ENCODE measurements around the gene PIGV. TPM values are rescaled to one million over a fixed set of nuclear protein-coding genes. Genes with fewer than 3 reads are reported as not detected.
A peak's percentile ranks its signal among the peaks of the same experiment; 100 is the strongest.

PIGV gene
- total RNA-seq, 4 donors from 2014 or later = 11.8 to 15.2 (median 13.7) TPM

DNA sequence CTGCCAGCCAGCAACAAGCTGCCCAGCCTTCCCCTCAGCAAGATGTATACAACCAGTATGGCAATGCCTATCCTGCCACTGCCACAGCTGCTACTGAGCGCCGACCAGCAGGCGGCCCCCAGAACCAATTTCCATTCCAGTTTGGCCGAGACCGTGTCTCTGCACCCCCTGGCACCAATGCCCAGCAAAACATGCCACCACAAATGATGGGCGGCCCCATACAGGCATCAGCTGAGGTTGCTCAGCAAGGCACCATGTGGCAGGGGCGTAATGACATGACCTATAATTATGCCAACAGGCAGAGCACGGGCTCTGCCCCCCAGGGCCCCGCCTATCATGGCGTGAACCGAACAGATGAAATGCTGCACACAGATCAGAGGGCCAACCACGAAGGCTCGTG, 13.3 kb upstream of the PIGV start:
- Histone ChIP-seq H3K36me3 (peaks cover 48 to 100% (median 93%) of the 10 kb centered on the region in 4 donors), H3K27me3 (no peaks in the 10 kb centered on the region), H3K4me3 (no peak overlapping the region), H3K4me1 (peaks cover 18 to 42% (median 38%) of the 10 kb centered on the region in 4 donors), H3K27ac (replicated peaks in 1 of 4) (peak overlapping the region in 1 of 4 donors; percentile 64), H3K9me3 (no peaks in the 10 kb centered on the region)
- WGBS = 100% methylated on average over 1 of the region's 13 CpGs
- TF ChIP-seq EP300 (IDR thresholded peaks at IDR 0.05) (no peak), POLR2A (IDR thresholded peaks at IDR 0.05; ENCODE audit: low read depth) (no peak)
- intact Hi-C loops (cut with DNase I) = no loop called here
- DNase-seq (ENCODE audit: extremely low spot score) = no peak

DNA sequence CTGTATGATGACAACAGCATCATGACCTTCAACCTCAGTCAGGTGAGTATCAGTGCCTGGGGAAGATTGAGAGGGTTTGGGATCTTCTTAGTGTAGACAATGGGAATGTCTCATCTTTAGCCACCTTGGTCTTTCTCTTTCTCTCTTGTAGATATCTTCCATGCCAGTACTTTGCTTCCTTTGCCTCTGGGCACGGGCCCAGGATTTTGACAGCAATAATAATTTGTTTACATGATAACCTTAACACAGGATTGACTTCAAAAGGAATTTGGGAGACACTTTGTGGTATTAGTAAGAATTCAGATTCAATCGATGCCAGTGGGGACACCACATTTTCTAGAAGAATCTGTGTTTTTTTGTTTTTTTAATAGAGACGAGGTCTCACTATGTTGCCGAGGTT, 12.1 kb upstream of the PIGV start:
- Histone ChIP-seq H3K27ac (replicated peaks in 1 of 4) (peak overlapping the region in 3 of 4 donors; percentile 17 to 42 (median 32)), H3K36me3 (peaks cover 60 to 100% (median 93%) of the 10 kb centered on the region in 4 donors), H3K4me1 (peaks cover 18 to 44% (median 40%) of the 10 kb centered on the region in 4 donors), H3K4me3 (no peak overlapping the region), H3K27me3 (no peaks in the 10 kb centered on the region), H3K9me3 (no peaks in the 10 kb centered on the region)
- WGBS = 58% methylated on average over 4 of the region's 4 CpGs
- TF ChIP-seq POLR2A (IDR thresholded peaks at IDR 0.05; ENCODE audit: low read depth) = no peak
- TF ChIP-seq POLR2AphosphoS5 (IDR thresholded peaks at IDR 0.05) = peak in 1 of 2 donors; percentile 10
- intact Hi-C loops (cut with DNase I) = no loop called here
- no peak for DNase-seq (ENCODE audit: extremely low spot score)

DNA sequence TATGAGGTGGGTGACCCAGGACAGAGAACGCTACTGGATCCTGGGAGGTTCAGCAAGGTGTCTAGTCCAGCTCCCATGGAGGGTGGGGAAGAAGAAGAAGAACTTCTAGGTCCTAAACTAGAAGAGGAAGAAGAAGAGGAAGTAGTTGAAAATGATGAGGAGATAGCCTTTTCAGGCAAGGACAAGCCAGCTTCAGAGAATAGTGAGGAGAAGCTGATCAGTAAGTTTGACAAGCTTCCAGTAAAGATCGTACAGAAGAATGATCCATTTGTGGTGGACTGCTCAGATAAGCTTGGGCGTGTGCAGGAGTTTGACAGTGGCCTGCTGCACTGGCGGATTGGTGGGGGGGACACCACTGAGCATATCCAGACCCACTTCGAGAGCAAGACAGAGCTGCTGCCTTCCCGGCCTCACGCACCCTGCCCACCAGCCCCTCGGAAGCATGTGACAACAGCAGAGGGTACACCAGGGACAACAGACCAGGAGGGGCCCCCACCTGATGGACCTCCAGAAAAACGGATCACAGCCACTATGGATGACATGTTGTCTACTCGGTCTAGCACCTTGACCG, 8.6 kb upstream of the PIGV start:
- H3K4me3 ChIP-seq = no peak overlapping the region
- H3K27ac ChIP-seq (replicated peaks in 1 of 4) = no peak overlapping the region
- H3K36me3 ChIP-seq = peaks cover 52 to 80% (median 71%) of the 10 kb centered on the region in 4 donors
- H3K27me3 ChIP-seq = no peaks in the 10 kb centered on the region
- H3K4me1 ChIP-seq = peaks cover 32 to 47% (median 41%) of the 10 kb centered on the region in 4 donors
- no peak for DNase-seq (ENCODE audit: extremely low spot score)
- no peaks in the 10 kb centered on the region for H3K9me3 ChIP-seq
- intact Hi-C loops (cut with DNase I) = no loop called here
- 79% methylated on average over 2 of the region's 11 CpGs for WGBS
- TF ChIP-seq EP300 (IDR thresholded peaks at IDR 0.05) (no peak), POLR2AphosphoS5 (IDR thresholded peaks at IDR 0.05) (no peak)

DNA sequence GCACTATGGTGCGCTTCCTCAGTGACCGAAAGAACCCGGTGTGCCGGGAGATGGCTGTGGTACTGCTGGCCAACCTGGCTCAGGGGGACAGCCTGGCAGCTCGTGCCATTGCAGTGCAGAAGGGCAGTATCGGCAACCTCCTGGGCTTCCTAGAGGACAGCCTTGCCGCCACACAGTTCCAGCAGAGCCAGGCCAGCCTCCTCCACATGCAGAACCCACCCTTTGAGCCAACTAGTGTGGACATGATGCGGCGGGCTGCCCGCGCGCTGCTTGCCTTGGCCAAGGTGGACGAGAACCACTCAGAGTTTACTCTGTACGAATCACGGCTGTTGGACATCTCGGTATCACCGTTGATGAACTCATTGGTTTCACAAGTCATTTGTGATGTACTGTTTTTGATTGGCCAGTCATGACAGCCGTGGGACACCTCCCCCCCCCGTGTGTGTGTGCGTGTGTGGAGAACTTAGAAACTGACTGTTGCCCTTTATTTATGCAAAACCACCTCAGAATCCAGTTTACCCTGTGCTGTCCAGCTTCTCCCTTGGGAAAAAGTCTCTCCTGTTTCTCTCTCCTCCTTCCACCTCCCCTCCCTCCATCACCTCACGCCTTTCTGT, 7.3 kb upstream of the PIGV start:
- Histone ChIP-seq H3K36me3 (peaks cover 40 to 67% (median 58%) of the 10 kb centered on the region in 4 donors), H3K27me3 (no peaks in the 10 kb centered on the region), H3K4me1 (peaks cover 44 to 54% (median 50%) of the 10 kb centered on the region in 4 donors), H3K9me3 (no peaks in the 10 kb centered on the region), H3K4me3 (no peak overlapping the region), H3K27ac (replicated peaks in 1 of 4) (no peak overlapping the region)
- WGBS = 91% methylated on average over 21 of the region's 21 CpGs
- intact Hi-C loops (cut with DNase I) = loop anchor here (10.0 kb wide), 1 partner anchor 56 kb away; no protein-coding TSS in a partner anchor
- TF ChIP-seq, protein P1, sequence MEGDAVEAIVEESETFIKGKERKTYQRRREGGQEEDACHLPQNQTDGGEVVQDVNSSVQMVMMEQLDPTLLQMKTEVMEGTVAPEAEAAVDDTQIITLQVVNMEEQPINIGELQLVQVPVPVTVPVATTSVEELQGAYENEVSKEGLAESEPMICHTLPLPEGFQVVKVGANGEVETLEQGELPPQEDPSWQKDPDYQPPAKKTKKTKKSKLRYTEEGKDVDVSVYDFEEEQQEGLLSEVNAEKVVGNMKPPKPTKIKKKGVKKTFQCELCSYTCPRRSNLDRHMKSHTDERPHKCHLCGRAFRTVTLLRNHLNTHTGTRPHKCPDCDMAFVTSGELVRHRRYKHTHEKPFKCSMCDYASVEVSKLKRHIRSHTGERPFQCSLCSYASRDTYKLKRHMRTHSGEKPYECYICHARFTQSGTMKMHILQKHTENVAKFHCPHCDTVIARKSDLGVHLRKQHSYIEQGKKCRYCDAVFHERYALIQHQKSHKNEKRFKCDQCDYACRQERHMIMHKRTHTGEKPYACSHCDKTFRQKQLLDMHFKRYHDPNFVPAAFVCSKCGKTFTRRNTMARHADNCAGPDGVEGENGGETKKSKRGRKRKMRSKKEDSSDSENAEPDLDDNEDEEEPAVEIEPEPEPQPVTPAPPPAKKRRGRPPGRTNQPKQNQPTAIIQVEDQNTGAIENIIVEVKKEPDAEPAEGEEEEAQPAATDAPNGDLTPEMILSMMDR (IDR thresholded peaks at IDR 0.05) = no peak
- TF ChIP-seq POLR2AphosphoS5 (IDR thresholded peaks at IDR 0.05) (no peak), EP300 (IDR thresholded peaks at IDR 0.05) (no peak), POLR2A (IDR thresholded peaks at IDR 0.05; ENCODE audit: low read depth) (no peak)
- no peak for DNase-seq (ENCODE audit: extremely low spot score)

DNA sequence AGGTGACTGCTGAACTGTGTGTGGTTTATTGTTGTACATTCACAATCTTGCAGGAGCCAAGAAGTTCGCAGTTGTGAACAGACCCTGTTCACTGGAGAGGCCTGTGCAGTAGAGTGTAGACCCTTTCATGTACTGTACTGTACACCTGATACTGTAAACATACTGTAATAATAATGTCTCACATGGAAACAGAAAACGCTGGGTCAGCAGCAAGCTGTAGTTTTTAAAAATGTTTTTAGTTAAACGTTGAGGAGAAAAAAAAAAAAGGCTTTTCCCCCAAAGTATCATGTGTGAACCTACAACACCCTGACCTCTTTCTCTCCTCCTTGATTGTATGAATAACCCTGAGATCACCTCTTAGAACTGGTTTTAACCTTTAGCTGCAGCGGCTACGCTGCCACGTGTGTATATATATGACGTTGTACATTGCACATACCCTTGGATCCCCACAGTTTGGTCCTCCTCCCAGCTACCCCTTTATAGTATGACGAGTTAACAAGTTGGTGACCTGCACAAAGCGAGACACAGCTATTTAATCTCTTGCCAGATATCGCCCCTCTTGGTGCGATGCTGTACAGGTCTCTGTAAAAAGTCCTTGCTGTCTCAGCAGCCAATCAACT, 6.4 kb upstream of the PIGV start:
- Histone ChIP-seq H3K4me3 (no peak overlapping the region), H3K27ac (replicated peaks in 1 of 4) (no peak overlapping the region), H3K27me3 (no peaks in the 10 kb centered on the region), H3K36me3 (peaks cover 39 to 58% (median 50%) of the 10 kb centered on the region in 4 donors), H3K4me1 (peaks cover 49 to 57% (median 54%) of the 10 kb centered on the region in 4 donors), H3K9me3 (no peaks in the 10 kb centered on the region)
- intact Hi-C loops (cut with DNase I) = loop anchor here (10.0 kb wide), 1 partner anchor 57 kb away; no protein-coding TSS in a partner anchor
- 69% methylated on average over 11 of the region's 11 CpGs for WGBS
- no peak for DNase-seq (ENCODE audit: extremely low spot score)
- TF ChIP-seq EP300 (IDR thresholded peaks at IDR 0.05) (no peak), POLR2AphosphoS5 (IDR thresholded peaks at IDR 0.05) (no peak), POLR2A (IDR thresholded peaks at IDR 0.05; ENCODE audit: low read depth) (no peak)
- TF ChIP-seq, protein P1 (IDR thresholded peaks at IDR 0.05) = no peak

Measured in esophagus muscularis mucosa (tissue), 4 donors.